Osteoblast (primary cell): Measurements from ENCODE around the gene SESN3. TPM values are rescaled to one million over a fixed set of nuclear protein-coding genes. Genes with fewer than 3 reads are reported as not detected.

Source experiments
- DNase-seq: peaks from one replicate; pipeline ENCODE4 v3.0.0; 2011; ENCODE audit warnings: low spot score, mixed read lengths; ENCODE audit not compliant: insufficient read length; ENCODE audit errors: missing footprints
- H2AFZ ChIP-seq: 2 replicates; pipeline ENCODE4 v1.6.0; 2011; ENCODE audit warnings: mild to moderate bottlenecking, low read length
- H3K27ac ChIP-seq: 2 replicates; pipeline ENCODE4 v1.5.1; 2011; ENCODE audit warnings: mild to moderate bottlenecking, low read depth, low read length, moderate library complexity
- H3K27me3 ChIP-seq: 2 replicates; pipeline ENCODE4 v1.6.0; 2012; ENCODE audit warnings: mild to moderate bottlenecking, control low read depth, inconsistent platforms, low read length, moderate library complexity; ENCODE audit not compliant: insufficient read depth
- H3K36me3 ChIP-seq: 2 replicates; pipeline ENCODE4 v1.5.1; 2011; ENCODE audit warnings: mild to moderate bottlenecking, low read length, control low read depth, moderate library complexity; ENCODE audit not compliant: insufficient read depth
- H3K4me1 ChIP-seq: 2 replicates; pipeline ENCODE4 v1.5.1; 2011; ENCODE audit warnings: mild to moderate bottlenecking, low read length, control low read depth, moderate library complexity; ENCODE audit not compliant: insufficient read depth
- H3K4me2 ChIP-seq: 2 replicates; pipeline ENCODE4 v1.6.0; 2011; ENCODE audit warnings: mild to moderate bottlenecking, low read length; ENCODE audit not compliant: insufficient read depth
- H3K4me3 ChIP-seq: fragments of 200-600 bp; sonication (generic); 3 replicates; pipeline ENCODE4 v1.5.1; 2012; ENCODE audit warnings: mild to moderate bottlenecking, low read length, inconsistent platforms; ENCODE audit not compliant: insufficient read depth
- H3K79me2 ChIP-seq: 2 replicates; pipeline ENCODE4 v1.6.0; 2012; ENCODE audit warnings: mild to moderate bottlenecking, low read length, control low read depth, inconsistent platforms; ENCODE audit not compliant: insufficient read depth
- H3K9me3 ChIP-seq: 2 replicates; pipeline ENCODE4 v1.5.1; 2011; ENCODE audit warnings: low read depth, low read length, control low read depth
- H4K20me1 ChIP-seq: 2 replicates; pipeline ENCODE4 v1.6.0; 2012; ENCODE audit warnings: mild to moderate bottlenecking, low read length, control low read depth; ENCODE audit not compliant: insufficient read depth
- CTCF ChIP-seq: IDR thresholded peaks from 2 replicates; pipeline ENCODE4 v1.5.1; 2011; ENCODE audit warnings: mild to moderate bottlenecking, low read depth, low read length, moderate library complexity; ENCODE audit errors: extremely low read depth
- total RNA-seq: library from RNA; depleted of rRNA; stranded (reverse); fragments of >200 nt; gene quantifications from 2 replicates; pipeline ENCODE4 v1.2.3, GENCODE V29; 2012

Gene SESN3
- total RNA-seq, 1 donor, result 24.6 TPM

GRCh38 chr11:95269036-95269819, 38.2 kb upstream of the SESN3 start:
- no peaks in the 10 kb centered on the region for H3K27me3 ChIP-seq
- H3K4me3 ChIP-seq, result no peak overlapping the region
- no peaks in the 10 kb centered on the region for H4K20me1 ChIP-seq
- H2AFZ ChIP-seq, result no peak overlapping the region
- H3K79me2 ChIP-seq, result no peaks in the 10 kb centered on the region
- H3K9me3 ChIP-seq, result no peaks in the 10 kb centered on the region
- H3K36me3 ChIP-seq, result no peaks in the 10 kb centered on the region
- DNase-seq, result no peak
- no peaks in the 10 kb centered on the region for H3K4me1 ChIP-seq
- H3K27ac ChIP-seq, result no peak overlapping the region
- H3K4me2 ChIP-seq, result no peak overlapping the region
- TF ChIP-seq CTCF, result no peak

- TF ChIP-seq CTCF, result no peak
- no peaks in the 10 kb centered on the region for H3K79me2 ChIP-seq
- H2AFZ ChIP-seq, result no peak overlapping the region
- no peaks in the 10 kb centered on the region for H3K36me3 ChIP-seq
- no peak overlapping the region for H3K4me3 ChIP-seq
- no peak overlapping the region for H3K4me2 ChIP-seq
- no peak for DNase-seq
- H3K4me1 ChIP-seq, result no peaks in the 10 kb centered on the region
- H4K20me1 ChIP-seq, result no peaks in the 10 kb centered on the region
- H3K27ac ChIP-seq, result no peak overlapping the region
- H3K27me3 ChIP-seq, result no peaks in the 10 kb centered on the region
- H3K9me3 ChIP-seq, result no peaks in the 10 kb centered on the region
These were observed 37.4 kb upstream of the SESN3 start for GRCh38 chr11:95268391-95268790.

GRCh38 chr11:95267601-95268213, 36.7 kb upstream of the SESN3 start:
- H3K9me3 ChIP-seq, result no peaks in the 10 kb centered on the region
- H3K79me2 ChIP-seq, result no peaks in the 10 kb centered on the region
- no peak overlapping the region for H3K4me2 ChIP-seq
- no peaks in the 10 kb centered on the region for H4K20me1 ChIP-seq
- no peak for TF ChIP-seq CTCF
- no peaks in the 10 kb centered on the region for H3K4me1 ChIP-seq
- no peaks in the 10 kb centered on the region for H3K36me3 ChIP-seq
- no peak overlapping the region for H3K4me3 ChIP-seq
- no peak overlapping the region for H3K27ac ChIP-seq
- H2AFZ ChIP-seq, result no peak overlapping the region
- no peaks in the 10 kb centered on the region for H3K27me3 ChIP-seq
- no peak for DNase-seq

- Histone ChIP-seq H3K27ac (no peak overlapping the region), H3K9me3 (no peaks in the 10 kb centered on the region), H3K27me3 (no peaks in the 10 kb centered on the region), H3K4me3 (no peak overlapping the region), H2AFZ (no peak overlapping the region), H3K36me3 (no peaks in the 10 kb centered on the region), H3K4me1 (no peaks in the 10 kb centered on the region), H3K4me2 (no peak overlapping the region), H4K20me1 (no peaks in the 10 kb centered on the region), H3K79me2 (no peaks in the 10 kb centered on the region)
- no peak for TF ChIP-seq CTCF
- no peak for DNase-seq
These were observed 35.9 kb upstream of the SESN3 start for GRCh38 chr11:95266751-95267374.
